Inflammatory macrophage (primary cell): ENCODE data around the gene ANO10.
"Not testable (repeated sequence)": the region's sequence is repeated elsewhere in the genome, so short reads cannot be mapped to it uniquely, and the experiment has no call there.

Experiments used
- DNase-seq, 2 donors: peaks; one replicate each; pipeline ENCODE4 v3.0.0-alpha.2; 2020 to 2022

Gene ANO10

GRCh38 chr3:43515970-43516635, 105.7 kb downstream of the ANO10 start:
- no peak for DNase-seq

GRCh38 chr3:43515208-43515917, 106.4 kb downstream of the ANO10 start:
- no peak for DNase-seq

DNA sequence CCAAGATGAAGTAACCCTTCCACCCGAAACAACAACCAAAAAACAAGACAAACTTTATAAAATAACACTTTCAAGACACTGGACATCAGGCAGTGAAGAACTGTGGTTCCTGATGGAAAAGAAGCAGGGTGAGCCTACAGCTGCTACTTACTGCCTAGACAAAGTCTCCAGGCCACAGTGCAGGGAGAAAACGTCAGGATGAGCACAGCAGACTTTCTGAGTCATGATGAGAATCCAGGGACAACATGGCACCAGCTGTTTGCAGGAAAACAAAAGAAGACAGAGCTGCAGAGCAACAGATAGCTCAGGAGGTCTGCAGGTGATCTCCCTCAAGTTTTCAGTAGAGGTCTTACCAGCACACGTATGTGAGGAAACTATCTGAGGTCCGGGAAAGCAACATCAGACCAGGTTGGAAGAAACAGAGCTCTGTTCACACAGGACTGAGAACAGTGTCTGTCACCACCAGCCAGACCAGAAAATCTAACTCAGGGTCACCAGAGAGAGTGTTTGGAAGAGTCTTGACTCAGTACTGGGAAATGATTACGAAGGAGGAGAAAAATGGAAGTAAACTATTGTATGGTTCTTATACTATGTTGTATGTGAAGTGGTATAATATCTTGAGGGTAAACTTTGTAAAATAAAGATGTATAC, 108.9 kb downstream of the ANO10 start:
- no peak for DNase-seq

GRCh38 chr3:43506644-43507043, 115.2 kb downstream of the ANO10 start:
- no peak for DNase-seq

DNA sequence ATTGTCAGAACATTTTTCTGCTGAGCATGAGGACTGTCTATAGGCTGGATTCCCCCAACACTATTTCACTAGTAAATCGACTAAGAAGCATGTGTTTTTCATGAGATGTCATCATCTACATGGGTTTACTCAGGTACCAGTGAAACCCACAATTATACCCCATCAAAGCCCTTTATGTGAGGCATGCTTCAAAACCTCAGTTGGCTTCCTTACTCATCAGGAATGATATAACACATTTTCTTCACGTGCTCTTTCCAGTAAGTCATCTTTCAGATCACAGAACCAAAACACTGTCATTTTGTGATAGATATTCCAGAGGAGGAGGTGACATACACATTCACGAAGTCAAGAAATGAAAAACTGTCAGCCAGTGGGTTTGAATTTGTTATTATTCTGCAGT, 116.5 kb downstream of the ANO10 start:
- no peak for DNase-seq

GRCh38 chr3:43503067-43503728, 118.6 kb downstream of the ANO10 start:
- peak in 1 of 2 donors; percentile 55 for DNase-seq

DNA sequence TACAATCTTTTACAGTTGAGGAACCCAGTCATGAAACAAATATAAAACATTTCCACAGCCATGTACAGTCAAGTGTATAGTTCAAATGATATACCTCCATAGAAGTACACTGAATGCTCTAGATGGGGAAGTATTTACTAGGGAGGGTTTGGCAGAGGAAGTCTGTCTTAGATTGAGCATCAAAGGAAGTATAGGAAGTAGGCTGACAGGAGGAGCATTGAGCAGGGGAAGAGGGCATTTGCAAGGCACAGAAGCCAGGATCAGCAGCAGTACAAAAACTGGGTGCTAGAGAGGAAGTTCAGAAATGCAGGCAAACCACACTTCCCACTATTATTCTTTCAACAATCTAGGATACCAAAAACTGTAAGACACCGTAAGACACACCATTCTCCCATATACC, 122.6 kb downstream of the ANO10 start:
- DNase-seq = peak; percentile 79 to 82

DNA sequence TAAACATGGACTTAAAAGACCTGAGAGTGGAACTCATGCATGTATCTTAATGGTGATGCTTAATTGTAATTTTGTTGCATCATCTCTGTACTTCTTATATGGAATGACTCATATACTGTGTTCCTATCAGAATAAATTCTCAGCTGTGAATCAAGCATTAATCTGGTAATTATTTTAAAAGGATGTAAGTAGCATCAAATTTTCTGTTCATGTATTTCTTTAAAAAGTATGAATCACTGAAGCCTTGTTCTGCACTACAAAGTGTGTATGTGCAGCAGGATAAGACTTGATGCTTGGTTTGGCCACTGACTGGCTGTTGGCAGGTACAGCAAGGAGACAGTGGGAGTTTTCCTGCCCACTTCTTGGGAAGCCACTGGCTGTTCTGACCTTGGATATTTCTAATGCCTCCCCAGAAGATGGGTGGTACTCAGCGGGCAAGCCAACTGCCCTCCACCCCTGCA, 123.9 kb downstream of the ANO10 start:
- DNase-seq = no peak

DNA sequence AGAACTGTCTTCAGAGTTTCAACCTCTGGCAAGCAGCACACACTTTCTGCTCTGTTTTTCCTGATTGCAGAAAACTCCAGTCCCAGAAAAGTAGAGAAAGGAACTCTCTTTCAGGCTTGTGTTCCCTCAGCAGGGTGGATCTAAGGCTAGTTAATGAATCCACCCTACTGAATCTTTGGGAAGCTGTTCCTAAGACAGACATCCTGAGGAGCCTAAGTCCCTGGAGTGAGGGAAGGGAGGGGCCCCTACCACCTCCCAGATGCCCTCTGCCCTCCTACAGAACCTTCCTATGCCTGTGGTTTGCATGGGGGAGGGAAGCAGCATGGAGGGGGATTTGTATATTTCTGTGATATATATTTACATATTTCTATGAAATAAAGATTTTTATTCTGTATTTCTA, 124.4 kb downstream of the ANO10 start:
- DNase-seq = no peak

GRCh38 chr3:43496740-43497375, 125.0 kb downstream of the ANO10 start:
- peak in 1 of 2 donors; percentile 3 for DNase-seq

DNA sequence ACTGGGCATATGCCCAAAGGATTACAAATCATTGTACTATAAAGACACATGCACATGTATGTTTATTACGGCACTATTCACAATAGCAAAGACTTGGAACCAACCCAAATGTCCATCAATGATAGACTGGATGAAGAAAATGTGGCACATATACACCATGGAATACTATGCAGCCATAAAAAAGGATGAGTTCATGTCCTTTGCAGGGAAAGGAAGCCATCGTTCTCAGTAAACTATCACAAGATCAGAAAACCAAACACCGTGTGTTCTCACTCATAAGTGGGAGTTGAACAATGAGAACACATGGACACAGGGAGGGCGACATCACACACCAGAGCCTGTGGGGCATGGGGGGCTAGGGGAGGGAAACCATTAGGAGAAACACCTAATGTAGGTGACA, 128.9 kb downstream of the ANO10 start:
- not testable (repeated sequence) for DNase-seq

DNA sequence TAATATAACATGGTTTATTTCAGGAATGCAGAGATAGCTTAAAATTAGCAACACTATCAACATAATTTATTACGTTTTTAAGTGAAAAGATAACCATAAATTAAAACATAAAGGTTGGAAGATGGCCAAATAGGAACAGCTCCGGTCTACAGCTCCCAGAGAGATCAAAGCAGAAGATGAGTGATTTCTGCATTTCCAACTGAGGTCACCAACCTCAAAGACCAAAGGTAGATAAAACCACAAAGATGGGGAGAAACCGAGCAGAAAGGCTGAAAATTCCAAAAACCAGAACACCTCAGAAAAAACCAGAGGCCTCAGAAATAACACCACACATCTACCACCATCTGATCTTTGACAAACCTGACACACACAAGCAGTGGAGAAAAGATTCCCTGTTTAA, 130.0 kb downstream of the ANO10 start:
- not testable (repeated sequence) for DNase-seq

- DNase-seq = no peak
Observed at GRCh38 chr3:43490640-43491185, 131.1 kb downstream of the ANO10 start.

DNA sequence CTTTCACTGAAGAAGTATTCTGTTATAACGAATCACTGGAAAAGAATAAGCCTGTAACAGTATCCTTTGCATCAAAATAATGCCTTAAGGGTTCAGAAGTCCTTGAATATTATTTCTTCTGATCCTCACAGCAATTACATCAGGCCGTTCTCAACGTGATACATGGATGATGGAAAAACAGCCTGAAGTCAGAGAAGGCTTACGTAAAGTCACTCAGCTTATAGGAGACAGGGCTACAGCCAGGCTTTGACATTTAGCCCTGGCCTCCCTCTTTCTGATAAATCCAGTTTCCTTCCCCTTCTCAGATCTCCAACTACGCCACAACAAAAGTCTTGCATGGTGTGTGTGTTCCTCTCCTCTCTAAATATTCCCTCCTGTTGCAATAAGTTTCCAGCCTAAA, 131.9 kb downstream of the ANO10 start:
- peak in 1 of 2 donors; percentile 2 for DNase-seq

DNA sequence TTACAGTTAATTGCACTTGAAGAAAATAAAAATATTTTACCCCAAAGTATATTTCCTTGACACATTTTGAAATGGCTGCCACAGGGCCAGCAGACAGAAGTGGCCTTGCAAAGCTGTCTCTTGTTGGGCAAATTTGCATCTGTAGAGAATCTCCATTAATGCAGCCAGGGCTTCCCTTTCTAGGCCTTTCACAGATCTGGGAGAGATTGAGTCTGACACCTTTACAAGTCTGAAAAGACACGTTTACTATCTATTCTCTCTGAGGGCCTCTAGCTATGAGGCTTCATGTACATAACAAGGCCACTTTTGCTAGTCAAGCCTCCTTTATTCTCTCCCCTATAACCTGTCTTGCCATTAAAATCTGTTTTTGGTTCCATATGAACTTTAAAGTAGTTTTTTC, 135.9 kb downstream of the ANO10 start:
- no peak for DNase-seq

GRCh38 chr3:43484926-43485488, 136.8 kb downstream of the ANO10 start:
- no peak for DNase-seq

GRCh38 chr3:43481375-43481774, 140.4 kb downstream of the ANO10 start:
- no peak for DNase-seq

DNA sequence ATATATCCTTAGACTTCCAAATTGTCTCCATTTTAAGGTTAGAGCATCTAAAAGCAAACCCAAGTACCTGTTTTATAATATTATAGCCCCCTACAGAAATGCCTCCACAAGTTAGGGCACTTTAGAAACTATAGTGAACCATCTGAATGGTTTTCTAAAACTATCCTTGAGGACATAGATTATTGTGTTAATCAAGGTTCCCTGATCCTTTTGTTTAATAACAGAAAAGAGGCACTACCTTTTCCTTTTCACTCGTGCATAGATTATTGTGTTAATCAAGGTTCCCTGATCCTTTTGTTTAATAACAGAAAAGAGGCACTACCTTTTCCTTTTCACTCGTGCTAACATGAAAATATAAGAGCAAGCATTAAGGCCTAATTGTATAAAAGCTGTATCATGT, 143.0 kb downstream of the ANO10 start:
- DNase-seq = not testable (repeated sequence)

DNA sequence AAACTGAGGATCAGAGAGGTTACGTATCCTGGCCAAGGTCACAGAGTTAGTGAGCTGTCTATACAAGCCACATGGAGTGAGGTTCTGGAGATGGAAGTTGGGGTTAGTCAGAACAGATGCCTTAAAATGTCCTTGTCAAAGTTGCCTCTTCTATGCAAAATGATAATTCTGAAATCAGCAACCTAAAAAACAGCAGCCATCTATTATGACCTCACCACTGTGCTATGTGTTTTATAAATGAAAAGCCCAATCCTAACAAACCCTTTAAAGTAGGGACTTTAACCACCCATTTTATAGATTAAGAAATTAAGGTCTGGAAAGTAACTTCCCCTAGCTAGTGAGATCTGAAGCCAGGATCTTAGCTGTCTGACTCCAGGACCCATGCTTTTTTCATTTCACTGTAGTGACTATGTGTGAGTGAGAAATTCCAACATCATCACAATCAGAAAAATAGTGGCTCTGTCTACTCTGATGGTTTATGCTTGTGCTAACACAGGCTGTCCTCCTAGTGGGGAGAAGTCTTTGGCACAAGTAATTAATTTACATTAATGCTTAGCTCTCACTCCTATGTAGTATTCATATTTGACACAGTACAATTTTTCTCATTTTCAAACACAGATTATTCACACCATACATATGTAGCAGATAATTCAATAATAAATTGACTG, 143.6 kb downstream of the ANO10 start:
- no peak for DNase-seq

DNA sequence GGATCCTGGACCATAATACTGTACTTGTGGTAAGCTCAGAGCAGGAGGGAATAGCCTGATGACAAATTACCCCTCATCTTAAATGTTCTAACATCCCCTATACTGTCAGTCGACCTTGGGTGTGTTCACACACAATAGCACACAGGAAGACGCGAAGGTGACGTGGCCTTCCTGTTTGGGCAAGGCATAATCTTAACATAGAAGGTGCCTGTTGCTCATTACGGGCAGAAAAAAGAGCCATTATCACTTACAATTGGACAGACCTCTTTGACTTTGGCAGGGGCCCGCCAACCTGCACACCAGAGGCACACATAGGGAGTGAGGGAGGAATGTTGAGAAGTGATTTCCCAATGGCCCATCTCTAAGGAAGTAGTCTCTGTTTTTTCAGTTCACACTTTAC, 144.2 kb downstream of the ANO10 start:
- DNase-seq = no peak

GRCh38 chr3:43473737-43474136, 148.1 kb downstream of the ANO10 start:
- no peak for DNase-seq

GRCh38 chr3:43473244-43473643, 148.6 kb downstream of the ANO10 start:
- no peak for DNase-seq
